Central memory CD4-positive, alpha-beta T cell (primary cell): Measurements from ENCODE around the gene KRT83.
"Not testable (repeated sequence)": the region's sequence is repeated elsewhere in the genome, so short reads cannot be mapped to it uniquely, and the experiment has no call there.

Experiments used
- DNase-seq: peaks from one replicate; pipeline ENCODE4 v3.0.0; 2022

KRT83 gene

DNA sequence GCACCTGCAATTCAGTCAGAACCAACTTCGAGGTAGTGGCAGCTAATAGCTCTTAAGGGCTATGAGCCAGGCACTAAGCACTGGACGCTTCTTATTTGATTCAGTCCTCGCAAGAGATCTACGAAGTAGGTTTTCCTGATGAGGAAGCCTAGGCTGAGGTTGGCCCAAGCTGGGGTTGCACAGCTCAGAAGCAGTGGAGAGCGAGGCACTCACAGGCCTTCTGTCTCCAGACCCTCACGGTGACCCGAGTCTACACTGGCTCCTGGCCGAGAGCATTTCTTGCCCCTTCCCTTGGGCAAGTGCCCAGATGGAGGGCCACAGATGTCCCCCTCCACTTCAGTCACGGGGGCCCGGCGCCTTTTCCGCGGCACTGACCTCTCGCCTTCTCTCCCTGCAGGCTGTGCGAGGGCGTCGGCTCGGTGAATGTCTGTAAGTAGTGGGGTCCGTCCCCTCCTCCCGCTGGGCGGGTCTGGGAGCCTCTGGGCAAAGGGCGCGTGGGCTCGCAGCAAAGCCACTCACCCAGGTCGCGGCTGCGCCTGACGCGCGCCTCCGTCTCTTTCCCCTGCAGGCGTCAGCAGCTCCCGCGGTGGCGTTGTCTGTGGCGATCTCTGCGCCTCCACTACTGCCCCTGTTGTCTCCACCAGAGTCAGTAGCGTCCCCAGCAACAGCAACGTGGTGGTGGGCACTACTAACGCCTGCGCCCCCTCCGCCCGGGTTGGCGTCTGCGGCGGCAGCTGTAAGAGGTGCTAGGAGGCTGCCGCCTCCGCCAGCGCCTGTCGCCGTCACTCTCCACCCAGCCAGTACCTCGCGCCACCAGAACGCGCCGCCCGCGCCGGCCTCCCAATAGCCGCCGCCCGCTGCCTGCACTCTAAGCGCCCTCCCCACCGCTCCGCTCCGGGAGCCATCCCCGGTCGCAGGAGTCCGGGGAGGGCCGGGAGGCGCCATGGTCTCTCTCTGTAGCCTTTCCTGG is 13.1 kb downstream of the KRT83 start:
- DNase-seq = no peak

DNA sequence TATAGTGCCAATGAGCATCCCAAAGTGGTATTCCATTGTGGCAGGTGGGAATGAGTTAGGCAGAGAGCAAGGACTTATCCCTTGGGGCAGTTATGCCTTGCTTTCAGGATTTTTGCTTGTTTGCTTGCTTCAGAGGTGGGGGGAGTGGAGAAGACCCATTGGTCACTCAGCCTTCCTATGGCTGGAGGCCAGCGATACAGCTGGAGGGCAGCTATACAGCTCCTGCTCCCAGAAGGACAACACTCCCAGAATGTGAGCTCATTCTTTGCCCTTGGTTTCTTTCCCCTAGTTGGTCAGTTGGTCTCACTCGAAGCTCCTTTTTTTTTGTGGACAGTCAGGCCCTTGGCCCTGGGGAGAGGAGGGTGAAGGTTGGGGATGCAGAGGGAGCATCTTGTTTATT is 14.5 kb downstream of the KRT83 start:
- DNase-seq = no peak

DNA sequence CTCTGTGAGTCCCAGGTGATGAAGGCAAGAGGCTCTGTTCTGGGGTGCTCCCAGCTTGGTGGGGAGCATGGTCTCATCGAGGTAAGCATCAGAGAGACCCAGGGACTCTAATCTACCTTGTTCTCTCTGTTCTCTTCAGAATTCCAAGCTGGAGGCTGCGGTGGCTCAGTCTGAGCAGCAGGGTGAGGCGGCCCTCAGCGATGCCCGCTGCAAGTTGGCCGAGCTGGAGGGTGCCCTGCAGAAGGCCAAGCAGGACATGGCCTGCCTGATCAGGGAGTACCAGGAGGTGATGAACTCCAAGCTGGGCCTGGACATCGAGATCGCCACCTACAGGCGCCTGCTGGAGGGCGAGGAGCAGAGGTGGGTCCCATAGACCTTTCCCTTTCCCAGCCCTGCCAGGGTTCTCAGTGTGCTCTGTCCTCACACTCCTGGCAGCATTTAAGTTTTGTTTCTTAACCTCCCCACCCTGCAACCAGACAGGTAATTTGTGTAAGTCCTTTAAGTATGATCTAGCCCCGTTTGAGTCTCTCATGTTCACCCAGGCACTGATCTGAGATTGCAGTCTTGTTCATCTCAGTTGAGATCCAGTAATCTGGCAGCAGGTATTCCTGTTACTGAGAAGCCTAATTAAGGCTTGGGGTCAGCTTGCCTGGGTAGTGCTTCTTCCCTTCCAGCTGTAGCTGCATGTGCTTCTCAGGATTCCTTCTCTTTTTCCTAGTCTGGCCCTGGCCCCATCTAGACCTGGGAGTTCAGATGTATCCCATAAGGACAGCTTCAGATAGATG is 15.1 kb downstream of the KRT83 start:
- DNase-seq = no peak

DNA sequence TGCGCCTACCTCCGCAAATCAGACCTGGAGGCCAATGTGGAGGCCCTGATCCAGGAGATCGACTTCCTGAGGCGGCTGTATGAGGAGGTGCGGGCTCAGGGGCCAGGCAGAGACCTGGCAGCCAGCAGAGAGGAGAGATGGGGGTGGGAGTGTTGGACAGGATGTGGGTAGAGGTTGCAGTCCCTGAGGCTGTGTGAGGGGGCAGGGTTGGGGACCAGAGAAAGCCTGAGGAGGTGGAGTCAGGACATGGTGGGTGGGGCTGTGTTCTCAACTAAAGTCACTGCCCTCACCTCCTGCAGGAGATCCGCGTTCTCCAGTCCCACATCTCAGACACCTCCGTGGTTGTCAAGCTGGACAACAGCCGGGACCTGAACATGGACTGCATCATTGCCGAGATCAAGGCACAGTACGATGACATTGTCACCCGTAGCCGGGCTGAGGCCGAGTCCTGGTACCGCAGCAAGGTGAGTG is 16.2 kb downstream of the KRT83 start:
- DNase-seq = not testable (repeated sequence)

DNA sequence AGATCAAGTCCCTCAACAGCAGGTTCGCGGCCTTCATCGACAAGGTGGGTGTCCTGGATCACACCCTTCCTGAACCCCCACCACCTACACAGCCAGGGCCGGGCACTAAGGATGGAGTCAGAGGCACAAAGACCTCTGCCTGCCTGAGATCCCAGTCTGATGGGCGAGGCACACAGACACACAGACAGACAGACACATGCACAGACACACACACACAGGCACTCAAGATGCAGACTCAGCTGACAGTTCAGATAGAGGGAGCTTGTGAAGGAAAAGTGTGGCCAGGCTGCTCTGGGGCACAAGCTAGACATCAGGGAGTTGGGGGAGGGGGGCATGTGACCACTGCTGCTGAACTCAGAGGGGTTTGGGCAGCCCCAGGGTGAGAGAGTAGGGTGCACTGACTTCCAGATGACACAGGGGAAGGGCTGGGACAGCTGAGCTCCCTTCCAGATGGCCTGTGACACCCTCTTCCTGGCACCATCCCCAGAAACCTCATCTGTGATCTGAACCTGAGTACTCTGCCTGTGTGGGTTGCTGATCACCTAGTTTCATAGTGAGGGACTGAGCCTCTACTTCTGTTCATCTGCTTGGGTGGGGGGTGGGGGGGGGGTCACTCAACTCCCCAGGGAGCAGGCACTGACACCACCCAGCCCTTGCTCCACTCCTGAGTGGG is 18.8 kb downstream of the KRT83 start:
- not testable (repeated sequence) for DNase-seq

DNA sequence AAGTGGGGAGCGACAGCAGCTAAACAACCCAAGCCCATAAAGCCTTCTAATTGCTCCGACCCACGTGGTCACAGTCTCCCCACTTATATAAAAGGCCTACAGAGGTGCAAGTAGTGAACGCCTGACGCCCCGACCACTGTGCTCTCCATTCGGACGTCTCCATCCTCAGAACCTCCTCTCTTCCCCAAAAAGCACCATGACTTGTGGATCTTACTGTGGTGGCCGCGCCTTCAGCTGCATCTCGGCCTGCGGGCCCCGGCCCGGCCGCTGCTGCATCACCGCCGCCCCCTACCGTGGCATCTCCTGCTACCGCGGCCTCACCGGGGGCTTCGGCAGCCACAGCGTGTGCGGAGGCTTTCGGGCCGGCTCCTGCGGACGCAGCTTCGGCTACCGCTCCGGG is 19.5 kb downstream of the KRT83 start:
- not testable (repeated sequence) for DNase-seq

DNA sequence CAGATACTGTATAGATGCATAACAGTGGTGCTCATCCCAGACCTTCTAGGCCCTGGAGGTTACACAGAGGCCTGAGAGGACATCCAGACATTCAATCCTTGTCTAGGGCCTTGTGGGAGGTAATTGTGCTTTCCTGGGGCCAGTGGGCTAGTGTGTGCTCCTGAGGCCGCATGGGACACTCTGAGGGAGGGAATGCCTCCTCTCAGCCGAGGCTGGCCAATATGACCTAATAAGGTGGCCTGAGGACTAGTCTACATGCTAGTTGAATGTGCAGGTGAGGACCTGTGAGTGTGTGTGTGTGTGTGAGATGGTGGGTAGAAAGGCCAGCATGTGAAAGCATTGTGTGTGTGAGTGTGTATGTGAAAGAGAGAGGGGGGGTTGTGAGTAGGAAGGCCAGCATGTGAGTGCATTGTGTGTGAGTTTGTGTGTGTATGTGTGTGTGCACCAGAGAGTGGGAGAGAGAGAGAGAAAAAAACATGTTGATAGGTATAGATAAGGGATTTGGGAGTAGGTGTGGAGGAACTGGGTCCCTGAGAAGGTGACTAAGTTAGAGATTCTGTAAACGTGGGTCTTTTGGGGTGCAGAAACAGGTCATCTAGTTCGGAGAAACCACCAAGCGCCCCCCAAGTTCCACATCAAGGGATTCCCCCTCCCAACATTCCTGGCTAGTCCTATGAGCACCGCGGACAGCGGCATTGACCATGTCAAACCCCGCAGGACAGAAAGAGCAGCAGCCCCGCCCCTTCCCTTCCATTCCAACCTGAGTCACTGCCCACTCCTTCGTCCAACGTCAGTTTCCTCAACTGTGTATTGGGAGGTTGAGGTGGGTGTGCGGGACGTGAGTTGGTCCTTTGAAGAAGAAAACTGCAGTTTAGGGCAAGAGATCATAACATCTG is 20.2 kb downstream of the KRT83 start:
- no peak for DNase-seq

DNA sequence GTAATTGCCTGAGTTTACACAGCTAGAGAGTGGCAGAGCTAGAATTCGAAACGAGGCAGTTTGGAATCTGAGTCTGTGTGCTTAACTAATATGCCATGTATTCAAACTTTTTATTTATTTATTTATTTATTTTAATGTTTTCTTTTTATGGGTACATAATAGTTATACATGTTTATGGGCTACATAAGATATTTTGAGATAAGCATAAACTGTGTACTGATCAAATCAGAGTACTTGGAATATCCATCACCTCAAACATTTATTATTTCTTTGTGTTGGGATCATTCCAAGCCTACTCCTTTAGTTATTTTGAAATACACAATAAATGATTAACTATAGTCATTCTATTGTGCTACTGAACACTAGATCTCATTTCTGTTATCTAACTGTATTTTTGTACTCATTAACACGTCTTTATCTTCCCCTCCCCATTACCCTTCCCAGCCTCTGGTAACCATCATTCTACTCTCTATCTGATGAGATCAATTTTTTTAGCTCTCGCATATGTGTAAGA is 22.5 kb downstream of the KRT83 start:
- DNase-seq = no peak

DNA sequence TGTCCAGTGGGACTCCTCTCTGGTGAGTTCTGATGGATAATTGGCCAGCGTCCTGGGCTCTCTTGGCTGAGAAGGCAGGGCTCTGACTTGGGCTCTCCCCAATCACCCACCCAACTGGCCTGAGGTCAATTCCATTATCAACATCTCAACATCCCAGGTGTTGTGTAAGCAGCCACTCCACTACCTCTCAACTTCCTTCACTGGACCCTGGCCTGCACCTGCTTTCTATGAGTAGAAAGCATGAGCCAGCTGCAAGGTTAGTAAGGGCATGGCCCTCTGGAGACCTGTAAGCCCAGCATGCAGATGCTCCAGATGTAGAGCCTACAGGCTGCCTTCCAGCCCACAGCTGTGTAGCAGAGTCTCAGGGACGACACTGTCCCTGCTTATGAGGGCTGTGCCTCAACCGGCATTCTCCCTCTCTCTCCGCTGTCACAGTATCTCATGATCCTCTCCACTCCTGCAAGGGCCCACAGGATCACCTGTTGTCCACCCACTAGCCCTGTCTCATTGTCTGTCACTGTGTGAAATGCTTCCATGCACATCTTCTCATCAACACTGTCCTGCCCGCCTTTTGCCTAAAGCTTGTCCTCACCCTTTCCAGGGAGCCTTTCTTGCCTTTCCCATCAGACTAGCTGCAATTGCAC is 24.5 kb downstream of the KRT83 start:
- no peak for DNase-seq

DNA sequence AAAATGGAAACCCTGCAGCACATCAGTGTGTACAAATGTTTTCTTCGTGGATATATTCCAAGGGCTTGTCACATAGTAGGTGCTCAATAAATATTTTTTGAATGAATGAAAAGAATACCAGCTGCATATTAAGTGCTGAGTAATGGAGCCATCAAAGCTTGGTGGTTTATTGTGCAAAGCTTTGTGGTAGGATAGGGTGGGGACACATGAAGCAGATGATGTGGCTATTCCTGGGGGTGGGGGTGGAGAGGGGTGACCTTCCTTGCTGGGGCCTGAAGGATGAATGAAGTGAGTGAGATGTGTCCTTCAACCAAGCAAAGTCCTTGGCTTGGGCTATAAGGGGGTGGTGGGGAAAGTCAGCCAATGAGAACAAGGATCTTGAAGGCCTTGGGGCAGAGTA is 25.5 kb downstream of the KRT83 start:
- no peak for DNase-seq

DNA sequence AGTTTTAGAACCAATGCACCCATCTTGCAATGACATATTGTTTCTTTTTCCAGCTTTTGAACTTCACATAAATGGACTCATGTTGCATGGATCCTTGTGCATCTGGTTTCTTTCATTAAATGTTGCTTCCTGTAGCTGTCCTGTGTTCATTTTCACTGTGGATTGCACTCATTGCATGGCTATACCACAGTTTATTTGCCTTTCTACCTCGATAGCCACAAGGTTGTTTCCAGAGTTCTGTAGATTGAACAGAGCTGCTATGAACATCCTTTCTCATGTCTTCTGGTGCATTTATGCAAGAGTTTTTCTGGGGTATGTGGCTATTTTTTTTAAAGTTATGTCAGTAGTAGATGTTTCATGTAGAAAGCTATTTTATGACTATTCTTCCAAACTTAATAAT is 26.4 kb downstream of the KRT83 start:
- DNase-seq = no peak

DNA sequence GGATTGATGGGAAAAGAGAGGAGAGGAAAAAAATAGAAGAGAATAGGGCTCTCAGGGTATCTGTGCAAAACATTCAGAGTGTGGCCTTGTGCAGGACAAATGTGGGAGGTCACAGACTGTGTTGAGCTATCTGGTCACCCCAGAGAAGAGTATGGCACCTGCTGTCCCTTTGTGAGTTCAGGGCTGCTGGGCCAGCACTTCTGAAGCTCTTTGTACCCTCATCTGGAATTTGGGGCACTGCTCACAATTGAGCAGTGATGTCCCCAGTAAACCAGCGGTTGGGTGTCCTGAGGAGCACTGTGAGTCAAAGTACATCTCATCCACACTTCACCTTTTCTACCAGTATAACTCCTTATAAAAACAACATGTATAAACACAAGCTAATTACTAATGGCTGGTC is 27.3 kb downstream of the KRT83 start:
- DNase-seq = no peak

DNA sequence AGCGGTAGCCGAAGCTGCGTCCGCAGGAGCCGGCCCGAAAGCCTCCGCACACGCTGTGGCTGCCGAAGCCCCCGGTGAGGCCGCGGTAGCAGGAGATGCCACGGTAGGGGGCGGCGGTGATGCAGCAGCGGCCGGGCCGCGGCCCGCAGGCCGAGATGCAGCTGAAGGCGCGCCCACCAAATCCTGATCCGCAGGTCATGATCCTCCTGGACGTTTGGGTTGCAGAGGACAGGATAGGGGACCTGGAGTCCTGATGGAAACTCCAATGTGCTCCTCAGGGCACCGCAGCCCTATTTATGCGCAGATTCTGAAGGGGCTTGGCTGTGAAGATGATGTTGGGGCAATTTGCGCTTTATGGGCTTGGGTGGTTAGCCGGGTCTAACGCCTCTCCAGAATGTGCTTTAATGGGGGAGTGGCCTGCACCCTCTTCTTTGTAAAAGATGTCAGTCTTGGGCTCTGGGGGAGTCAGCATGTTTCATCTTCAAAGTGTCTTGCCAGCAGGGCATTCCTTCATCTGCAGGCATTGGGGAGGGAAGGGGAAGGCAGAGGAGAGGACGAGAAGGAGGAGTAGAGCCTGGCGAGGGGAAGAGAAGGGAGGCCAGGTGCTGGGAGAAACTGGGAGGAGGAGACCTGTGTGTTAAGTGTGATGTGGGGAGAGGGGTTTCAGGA is 29.8 kb downstream of the KRT83 start, which contains the start of gene KRT81:
KRT81 (minus strand) TSS at position 268 of the 669 bp plus-strand sequence; CDS start at position 199, 69 bp downstream.
- DNase-seq = no peak

DNA sequence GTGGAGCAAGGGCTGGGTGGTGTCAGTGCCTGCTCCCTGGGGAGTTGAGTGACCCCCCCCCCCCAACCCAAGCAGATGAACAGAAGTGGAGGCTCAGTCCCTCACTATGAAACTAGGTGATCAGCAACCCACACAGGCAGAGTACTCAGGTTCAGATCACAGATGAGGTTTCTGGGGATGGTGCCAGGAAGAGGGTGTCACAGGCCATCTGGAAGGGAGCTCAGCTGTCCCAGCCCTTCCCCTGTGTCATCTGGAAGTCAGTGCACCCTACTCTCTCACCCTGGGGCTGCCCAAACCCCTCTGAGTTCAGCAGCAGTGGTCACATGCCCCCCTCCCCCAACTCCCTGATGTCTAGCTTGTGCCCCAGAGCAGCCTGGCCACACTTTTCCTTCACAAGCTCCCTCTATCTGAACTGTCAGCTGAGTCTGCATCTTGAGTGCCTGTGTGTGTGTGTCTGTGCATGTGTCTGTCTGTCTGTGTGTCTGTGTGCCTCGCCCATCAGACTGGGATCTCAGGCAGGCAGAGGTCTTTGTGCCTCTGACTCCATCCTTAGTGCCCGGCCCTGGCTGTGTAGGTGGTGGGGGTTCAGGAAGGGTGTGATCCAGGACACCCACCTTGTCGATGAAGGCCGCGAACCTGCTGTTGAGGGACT is 30.6 kb downstream of the KRT83 start:
- not testable (repeated sequence) for DNase-seq

DNA sequence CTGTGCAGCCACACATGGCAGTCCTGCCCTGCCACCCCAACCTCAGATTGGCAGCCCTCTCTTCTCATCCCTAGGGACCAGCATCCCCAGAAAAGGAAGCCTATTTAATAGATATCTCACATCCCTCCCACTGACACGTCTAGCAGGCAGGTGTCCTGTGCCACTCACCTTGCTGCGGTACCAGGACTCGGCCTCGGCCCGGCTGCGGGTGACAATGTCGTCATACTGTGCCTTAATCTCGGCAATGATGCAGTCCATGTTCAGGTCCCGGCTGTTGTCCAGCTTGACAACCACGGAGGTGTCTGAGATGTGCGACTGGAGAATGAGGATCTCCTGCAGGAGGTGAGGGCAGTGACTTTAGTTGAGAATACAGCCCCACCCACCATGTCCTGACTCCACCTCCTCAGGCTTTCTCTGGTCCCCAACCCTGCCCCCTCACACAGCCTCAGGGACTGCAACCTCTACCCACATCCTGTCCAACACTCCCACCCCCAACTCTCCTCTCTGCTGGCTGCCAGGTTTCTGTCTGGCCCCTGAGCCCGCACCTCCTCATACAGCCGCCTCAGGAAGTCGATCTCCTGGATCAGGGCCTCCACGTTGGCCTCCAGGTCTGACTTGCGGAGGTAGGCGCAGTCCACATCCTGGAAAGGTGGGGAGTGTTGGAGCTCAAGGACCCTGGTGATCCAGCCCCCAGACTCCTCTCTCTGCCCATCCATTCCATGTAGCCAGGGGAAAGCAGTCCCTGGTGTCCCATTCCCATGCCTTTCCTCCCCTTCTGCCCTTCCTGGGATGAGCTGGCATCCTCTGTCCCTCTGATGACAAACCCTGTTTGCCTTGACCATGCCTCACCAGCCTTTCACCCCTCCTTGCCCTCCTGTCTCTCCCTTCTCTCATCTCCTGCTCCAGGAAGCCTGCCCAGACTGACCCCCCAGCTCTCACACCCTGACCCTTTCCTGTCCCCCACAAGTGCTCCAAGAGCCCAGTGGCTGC is 33.1 kb downstream of the KRT83 start:
- not testable (repeated sequence) for DNase-seq

DNA sequence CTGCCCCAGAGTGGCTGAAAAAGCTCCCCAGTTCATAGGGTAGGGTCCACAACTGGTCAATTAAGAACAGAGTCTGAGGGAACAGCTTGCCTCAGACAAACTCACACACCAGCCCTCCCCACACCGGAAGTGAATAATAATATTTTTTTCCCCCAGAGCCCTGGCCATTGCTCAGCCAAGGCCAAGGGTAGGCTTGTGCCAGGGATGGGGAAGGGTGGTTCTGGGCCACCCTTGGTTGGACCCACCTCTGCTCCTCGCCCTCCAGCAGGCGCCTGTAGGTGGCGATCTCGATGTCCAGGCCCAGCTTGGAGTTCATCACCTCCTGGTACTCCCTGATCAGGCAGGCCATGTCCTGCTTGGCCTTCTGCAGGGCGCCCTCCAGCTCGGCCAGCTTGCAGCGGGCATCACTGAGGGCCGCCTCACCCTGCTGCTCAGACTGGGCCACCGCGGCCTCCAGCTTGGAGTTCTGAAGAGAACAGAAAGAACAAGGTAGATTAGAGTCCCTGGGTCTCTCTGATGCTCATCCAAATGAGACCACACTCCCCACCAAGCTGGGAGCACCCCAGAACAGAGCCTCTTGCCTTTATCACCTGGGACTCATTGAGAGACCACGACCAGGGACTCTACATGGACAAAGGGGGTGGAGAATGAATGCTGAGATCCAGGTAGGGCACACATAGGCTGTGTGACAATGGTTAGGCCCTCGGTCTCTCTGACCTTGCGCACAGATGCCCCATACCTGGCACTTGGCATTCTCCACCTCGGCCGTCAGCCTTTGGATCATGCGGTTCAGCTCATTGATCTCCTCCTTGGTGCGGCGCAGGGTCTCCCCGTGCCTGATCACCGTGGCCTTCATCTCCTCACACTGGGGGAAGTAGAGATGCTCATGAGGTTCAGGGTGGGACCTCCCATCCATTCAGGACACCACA is 34.1 kb downstream of the KRT83 start:
- not testable (repeated sequence) for DNase-seq

DNA sequence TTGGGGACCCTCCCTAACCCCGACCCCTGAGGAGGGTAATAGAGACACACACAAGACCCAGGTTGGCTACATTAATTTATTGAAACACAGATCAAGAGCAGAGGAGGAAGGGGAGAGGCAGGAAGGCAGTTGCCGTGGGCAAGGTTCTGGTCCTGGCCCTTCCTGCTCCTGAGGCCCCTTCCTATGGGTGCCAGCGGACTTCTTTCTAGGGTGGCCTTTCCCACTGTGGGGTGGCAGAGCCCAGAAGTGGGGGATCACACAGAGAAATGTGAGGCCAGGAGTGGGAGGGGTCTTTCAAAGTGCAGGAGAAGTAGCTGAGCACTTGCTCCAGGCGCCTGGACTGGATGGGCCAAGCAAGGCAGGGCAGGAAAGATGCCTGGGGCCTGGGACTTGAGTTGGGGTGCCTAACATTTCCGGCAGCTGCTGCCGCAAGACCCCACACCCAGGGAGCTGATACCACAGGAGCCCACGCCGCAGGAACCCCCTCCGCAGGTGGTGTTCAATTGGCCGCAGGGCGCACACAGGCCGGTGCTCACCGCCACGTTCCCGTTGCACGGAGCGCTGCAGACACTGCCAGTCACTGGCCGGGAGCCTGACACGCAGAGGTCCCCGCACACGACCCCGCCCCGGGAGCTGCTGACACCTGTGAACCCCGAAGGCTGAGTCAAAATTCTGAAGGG is 35.2 kb downstream of the KRT83 start:
- no peak for DNase-seq
